ENCODE measurements around the gene RTP5.
"Not testable (repeated sequence)": the region's sequence is repeated elsewhere in the genome, so short reads cannot be mapped to it uniquely, and the experiment has no call there.

Gene RTP5

DNA sequence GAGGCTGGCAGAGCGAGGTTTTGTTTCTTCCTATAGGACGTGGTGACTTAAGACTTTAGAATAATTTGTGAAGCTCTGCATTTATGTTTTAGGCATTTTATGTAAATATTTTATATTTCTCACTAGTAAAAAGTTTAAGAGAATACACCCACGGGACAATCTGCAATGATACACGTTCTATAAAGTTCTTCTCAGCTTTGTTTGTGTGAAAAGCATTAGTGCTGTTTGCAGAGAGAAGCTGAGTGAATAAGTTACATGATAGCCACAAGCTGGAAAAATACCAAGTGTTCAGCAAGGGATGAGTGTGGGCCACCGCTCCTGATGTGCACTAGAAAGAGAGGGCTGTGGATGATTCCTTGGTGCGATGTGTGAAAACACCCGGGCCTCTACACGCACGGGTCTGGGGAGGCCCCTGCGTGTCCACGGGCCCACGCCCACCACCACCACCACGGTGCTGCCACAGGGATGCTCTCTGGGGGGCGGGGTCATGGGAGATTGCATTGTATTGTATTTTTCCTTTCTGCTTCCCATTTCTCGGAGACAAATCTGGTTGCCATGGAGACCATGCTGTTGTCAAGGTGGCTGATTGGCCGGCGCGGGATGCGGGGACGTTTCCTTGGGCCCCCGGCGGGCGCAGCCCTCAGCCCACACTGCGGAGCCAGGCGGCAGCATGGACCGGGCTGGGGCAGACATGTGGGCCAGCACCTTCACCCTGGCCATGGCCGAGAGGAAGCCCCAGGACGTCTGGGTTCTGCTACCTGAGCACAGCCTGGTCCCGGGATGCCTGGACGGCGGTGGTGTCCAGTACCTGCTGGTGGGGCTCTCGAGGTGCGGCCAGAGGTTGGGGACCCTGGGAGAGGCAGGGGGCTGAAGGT is at the start of gene RTP5:
Gene RTP5, plus strand, starts transcription at position 643 of the 875 bp plus-strand sequence. Its CDS starts 28 bp downstream, at position 671.
- no peak within 1 kb of the TSS for H3K4me3 ChIP-seq (ENCODE audit: low read depth, low read length)
- TF ChIP-seq CTCF (IDR thresholded peaks at IDR 0.05; ENCODE audit: borderline replicate concordance, insufficient read depth, low read depth, low read length), result no peak

- H3K4me3 ChIP-seq (ENCODE audit: low read depth, low read length), result not testable (repeated sequence)
These were observed 49.4 kb upstream of the RTP5 start for GRCh38 chr2:241819947-241820624.

GRCh38 chr2:241820625-241821384 is 48.7 kb upstream of the RTP5 start:
- TF ChIP-seq CTCF (IDR thresholded peaks at IDR 0.05; ENCODE audit: borderline replicate concordance, insufficient read depth, low read depth, low read length), result no peak
- no peak overlapping the region for H3K4me3 ChIP-seq (ENCODE audit: low read depth, low read length)

DNA sequence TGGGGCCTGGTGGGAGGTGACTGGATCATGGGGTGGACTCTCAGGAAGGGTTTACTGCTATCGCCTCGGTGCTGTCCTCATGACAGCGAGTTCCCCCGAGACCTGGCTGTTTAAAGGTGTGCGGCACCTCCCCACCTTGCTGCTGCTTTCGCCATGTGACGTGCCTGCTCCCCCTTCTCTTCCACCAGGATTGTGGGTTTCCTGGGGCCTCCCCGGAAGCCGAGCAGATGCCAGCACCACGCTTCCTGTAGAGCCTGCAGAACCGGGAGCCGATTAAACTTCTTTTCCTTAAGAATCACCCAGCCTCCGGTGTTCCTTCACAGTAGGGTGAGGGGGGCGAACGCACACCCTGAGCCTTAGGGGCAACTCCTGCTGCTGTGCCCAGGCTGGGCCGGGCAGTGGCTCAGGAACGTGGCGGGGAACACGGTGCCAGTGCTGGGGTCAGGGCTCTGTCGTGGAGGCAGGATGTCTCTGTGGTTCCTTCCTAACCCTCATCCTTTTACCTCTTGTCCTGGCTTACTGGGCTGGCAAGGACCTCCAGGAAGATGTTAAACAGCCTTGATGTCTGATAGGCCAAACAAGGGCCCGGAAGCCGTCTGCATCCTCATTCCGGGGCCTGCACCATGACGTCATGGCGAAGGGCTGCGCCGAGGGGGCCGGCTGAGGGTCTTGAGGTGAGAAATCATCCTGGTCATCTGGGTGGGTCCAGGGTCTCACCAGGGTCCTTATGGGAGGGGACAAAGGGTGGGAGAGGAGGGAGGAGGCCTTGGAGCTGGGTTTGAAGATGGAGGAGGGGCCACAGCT is 47.9 kb upstream of the RTP5 start:
- no peak for TF ChIP-seq CTCF (IDR thresholded peaks at IDR 0.05; ENCODE audit: borderline replicate concordance, insufficient read depth, low read depth, low read length)
- no peak overlapping the region for H3K4me3 ChIP-seq (ENCODE audit: low read depth, low read length)

GRCh38 chr2:241822264-241822623 is 47.3 kb upstream of the RTP5 start:
- no peak for TF ChIP-seq CTCF (IDR thresholded peaks at IDR 0.05; ENCODE audit: borderline replicate concordance, insufficient read depth, low read depth, low read length)
- no peak overlapping the region for H3K4me3 ChIP-seq (ENCODE audit: low read depth, low read length)

- not testable (repeated sequence) for H3K4me3 ChIP-seq (ENCODE audit: low read depth, low read length)
These were observed 45.7 kb upstream of the RTP5 start for GRCh38 chr2:241823531-241824437.

DNA sequence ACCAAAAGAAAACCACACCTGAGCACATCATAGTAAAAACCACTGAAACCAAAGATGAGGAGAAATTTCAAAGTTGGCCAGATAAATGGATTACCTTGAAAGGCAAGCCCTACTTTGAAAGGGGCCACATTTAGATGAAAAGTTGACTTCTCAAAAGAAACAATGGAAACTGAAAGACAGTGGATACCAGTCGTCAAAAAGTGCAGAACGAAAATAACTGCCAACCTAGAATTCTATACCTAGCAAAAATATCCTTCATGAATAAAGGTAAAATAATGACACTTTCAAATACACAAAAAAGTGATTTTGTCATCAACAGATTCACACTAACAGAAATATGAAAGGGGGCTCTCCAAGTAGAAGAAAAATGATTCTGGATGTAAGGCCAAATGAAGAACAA is 42.1 kb upstream of the RTP5 start:
- no peak for TF ChIP-seq CTCF (IDR thresholded peaks at IDR 0.05; ENCODE audit: borderline replicate concordance, insufficient read depth, low read depth, low read length)

More for the DNA sequence above, 42.1 kb upstream of the RTP5 start:
- no peak overlapping the region for H3K4me3 ChIP-seq (ENCODE audit: low read depth, low read length)

Data from GM12875 (cell line).